ENCODE results near the gene MTNR1A.
A peak's percentile ranks its signal among the peaks of the same experiment; 100 is the strongest.
"Not testable (repeated sequence)": the region's sequence is repeated elsewhere in the genome, so short reads cannot be mapped to it uniquely, and the experiment has no call there.

The MTNR1A gene

DNA sequence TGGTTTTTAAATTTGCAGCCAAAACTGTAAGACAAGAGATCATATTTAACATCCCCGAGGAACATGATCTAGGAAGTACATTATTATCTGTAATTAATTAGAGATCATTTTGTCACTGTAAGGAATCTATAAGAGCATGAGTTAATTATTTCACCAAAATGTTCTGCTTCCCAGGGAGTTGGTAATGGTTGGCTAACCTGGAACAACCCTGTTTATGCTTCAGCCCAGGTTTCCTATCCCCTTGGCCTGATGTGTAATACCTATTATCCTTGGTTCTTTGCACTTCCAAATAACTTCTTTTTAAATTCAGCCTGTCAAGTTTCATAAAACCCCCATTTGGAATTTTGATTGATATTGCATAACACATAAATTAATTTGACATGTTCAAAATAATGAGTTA is 6.4 kb upstream of the MTNR1A start:
- no peak for DNase-seq (ENCODE audit: low read depth)

DNA sequence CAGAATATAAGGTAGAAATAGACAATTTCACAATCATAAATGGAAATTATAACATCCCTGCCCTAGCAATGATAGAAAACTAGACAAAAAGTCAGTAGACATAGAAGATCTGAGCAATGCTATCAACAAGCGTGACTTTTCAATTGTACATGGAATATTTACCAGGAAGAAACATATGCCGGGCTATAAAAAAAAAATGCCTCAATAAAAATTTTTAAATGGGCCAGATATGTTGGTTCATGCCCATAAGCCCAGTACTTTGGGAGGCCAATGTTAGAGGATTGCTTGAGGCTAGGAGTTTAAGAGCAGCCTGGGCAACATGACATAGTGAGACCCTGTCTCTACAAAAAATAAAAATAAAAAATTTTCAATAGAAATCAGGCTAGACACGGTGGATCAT is 5.3 kb upstream of the MTNR1A start:
- no peak for DNase-seq (ENCODE audit: low read depth)

DNA sequence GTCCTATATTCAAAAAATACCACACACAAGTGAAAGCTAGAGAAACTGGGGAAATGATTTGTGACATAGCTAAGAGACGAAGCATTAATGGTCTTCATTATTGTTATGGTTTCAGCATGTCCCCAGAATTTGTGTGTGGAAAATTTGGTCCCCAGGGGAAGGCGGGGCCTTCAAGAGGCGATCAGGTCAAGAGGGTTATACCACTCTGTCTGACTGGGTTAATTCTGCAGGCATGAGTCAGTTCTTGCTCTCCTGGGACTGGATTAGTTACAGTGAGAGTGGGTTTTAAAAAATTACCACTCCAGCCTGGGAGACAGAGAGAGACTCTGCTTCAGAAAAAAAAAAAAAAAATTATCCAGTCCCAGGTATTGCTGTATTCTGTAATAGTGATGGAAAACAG is 2.1 kb upstream of the MTNR1A start:
- peak; percentile 61 for DNase-seq (ENCODE audit: low read depth)

DNA sequence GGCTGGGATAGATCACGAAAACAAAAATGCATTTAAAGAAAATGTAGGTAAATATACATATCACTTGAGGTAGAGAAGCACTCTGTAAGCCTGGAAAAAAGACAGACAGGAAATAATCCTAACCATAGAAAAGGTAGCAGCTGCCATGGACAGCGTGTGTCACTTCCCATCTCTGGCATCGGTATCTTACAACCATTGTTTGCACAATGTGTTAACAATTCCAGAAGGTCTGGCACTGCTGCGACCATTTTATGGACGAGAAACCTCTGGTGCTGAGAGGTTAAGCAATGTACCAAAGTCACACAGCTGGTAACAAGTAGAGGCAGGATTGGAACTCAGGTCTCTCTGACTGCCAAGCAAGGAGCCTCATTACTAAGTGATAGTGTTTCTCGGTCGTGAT is 1.7 kb upstream of the MTNR1A start:
- DNase-seq (ENCODE audit: low read depth): no peak

DNA sequence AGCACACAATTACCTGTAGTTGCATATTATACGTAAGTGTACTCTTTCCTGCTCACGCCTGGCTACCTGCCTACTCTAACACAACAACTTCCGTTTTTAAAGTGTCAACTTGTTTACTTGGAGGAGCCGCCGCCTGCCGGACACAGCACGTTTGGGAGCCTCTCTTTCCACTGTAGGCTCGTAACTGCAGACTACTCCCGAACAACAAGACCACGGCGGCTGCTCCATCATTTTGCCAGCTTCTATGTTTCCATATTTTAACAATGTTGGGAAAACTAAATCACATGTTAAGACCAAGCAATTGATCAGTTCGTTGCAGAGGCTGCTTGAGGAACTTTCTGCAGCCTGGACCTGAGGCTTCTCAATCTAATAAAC is 841 bp downstream of the MTNR1A start:
- peak; percentile 42 for DNase-seq (ENCODE audit: low read depth)

DNA sequence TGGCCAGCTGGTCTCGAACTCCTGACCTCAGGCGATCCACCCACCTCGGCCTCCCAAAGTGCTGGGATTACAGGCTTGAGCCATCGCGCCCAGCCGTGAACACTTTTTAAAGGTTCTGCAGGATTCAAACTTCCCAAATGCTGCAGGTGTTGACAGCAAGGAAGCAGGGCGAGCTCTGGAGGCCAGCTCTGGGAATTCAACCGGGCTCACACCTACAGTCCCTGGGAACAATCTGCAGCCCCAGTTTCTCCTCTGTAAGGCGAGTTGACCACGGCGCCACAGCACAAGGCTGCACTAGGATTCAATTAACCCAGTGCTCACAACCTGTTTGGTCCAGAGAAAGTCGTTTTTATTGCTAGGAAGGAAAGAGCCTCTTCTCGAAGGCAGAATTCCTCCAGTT is 1.6 kb downstream of the MTNR1A start:
- no peak for DNase-seq (ENCODE audit: low read depth)

DNA sequence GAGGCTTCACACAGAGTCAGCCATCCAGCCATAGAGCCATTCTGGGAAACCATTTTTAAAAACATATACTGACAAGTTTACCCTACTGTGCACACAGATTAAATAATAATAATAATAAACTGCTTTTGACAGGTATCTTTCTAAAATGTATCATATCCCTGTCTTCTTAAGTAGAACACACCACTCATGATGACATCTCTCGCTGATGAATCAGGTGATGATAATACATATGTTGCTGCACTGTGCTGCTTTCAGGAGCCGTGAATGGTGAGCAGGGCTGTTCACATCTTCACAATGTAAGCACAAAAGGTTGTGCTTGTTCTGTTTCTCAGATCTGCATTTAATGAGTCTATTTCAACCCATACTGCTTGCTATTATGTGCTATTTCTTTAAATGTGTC is 3.5 kb downstream of the MTNR1A start:
- DNase-seq (ENCODE audit: low read depth): no peak

DNA sequence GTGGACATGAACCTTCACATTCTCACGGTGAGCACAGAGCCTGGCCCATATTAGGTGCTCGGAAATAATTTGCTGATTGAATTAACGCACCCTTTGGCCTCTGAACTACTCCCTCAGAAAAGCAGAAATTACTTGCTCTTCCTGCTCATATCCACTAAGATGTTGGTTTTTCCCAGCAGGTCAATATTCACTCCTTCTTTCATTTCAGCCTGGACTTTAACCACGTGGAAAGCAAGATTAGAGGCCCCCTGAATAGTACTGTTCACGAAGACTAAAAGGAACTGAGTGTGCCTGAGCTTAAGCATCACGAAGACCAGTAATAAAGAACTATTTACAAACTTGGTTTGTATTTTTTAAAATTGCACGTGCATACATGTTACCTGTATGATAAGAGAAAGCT is 9.9 kb downstream of the MTNR1A start:
- DNase-seq (ENCODE audit: low read depth): no peak

DNA sequence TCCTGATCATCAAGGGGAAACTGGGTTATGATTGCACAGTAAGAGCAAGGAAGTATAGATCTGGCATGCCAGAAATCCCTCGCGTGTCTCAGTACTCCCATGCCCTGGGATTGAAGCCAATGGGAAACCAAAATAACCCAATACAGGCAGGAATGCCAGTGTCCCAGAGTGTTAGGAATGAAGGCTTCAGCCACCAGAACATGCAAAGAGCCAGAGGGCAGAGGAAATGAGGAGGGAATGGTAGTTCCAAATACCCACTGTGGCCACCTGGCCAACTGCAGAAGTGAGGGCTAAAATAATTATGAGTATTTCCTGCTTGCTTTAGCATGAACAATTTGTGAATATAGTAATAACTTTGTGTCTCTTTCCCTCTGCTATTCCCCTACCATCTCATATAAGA is 12.2 kb downstream of the MTNR1A start:
- DNase-seq (ENCODE audit: low read depth): no peak

DNA sequence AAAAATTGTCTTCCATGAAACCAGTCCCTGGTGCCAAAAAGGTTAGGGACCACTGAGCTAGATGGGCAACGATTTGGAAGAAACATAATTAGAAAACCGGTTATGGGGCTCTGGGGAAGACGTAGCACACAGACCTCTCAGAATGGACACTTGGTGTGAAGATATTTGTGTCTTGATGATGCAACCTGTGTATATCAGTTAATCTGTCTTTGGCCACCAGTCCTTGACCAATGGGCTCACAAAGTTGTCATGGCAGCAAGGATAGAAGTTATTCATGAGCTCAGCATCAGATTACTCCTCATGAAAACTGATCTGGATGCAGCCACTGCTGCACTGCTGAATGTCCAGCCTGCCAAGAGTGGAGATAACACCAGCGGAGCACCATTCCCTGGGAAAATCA is 13.6 kb downstream of the MTNR1A start:
- DNase-seq (ENCODE audit: low read depth): no peak

DNA sequence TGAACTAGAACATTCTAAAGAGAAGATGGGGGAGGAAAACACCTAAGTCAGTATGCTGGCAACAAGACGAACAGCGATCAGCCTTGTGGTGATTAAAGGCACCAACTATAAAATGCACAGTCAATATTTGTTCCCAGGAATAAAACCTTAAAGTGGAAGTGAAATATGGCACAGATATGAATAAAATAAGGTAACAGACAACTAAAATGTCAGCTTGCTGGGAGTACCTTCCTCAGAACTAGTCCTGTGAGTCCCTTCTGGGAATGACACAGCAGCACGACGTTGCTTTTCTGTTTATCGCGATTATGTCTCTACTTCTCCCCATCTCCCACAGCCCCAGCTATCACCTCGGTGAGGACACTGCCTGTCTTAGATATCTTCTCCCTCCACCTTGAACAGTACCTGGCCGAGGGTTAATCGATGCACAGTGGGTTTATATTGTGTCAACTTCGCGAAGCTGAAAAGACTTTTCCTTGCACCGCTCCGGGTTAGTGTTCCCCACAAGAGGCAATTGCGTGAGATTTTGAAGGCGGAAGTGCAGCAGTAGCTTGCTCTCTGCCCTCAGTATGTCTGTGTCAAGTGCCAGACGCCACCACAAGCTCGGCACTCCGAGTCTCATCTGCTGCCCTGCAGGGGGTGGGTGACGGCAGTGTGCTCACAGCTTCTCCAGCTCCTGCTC is 17.4 kb downstream of the MTNR1A start:
- DNase-seq (ENCODE audit: low read depth): no peak

DNA sequence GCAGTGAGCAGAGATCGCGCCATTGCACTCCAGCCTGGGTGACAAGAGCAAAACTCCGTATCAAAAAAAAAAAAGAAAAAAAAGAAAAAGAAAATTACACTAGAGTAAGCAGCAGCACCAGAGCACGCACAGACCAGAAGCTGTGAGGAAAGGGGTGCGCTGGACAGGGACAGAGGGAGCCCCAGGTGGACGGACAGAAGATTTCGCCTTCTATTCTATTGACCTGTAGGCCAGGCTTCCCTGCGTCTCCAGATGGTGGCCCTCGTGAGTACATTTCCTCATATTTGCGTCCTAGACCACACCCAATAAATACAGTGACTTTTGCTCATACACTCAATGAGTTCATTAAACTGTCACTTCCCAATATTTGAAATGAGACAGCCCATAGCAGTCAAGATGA is 19.1 kb downstream of the MTNR1A start:
- peak; percentile 6 for DNase-seq (ENCODE audit: low read depth)

DNA sequence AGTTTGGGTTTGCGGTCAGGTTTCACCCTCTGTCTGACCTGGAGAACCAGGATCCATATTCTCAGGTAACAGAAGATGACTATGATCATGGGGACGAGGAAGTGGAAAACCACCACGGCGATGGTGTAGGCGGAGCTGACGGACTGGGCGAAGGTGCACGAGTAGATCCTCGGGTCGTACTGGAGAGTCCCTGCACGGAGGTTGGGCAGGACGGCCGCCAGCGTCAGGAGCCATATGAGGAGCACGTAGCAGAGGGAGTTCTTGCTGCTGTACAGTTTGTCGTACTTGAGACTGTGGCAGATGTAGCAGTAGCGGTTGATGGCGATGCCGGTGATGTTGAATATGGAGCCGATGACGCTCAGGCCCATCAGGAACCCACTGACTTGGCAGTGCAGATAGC is 21.3 kb downstream of the MTNR1A start:
- DNase-seq (ENCODE audit: low read depth): no peak

DNA sequence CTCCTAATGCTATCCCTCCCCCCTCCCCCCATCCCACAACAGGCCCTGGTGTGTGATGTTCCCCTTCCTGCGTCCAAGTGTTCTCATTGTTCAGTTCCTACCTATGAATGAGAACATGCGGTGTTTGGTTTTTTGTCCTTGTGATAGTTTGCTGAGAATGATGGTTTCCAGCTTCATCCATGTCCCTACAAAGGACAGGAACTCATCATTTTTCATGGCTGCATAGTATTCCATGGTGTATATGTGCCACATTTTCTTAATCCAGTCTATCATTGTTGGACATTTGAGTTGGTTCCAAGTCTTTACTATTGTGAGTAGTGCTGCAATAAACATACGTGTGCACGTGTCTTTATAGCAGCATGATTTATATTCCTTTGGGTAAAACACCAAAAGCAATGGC is 31.4 kb downstream of the MTNR1A start:
- DNase-seq (ENCODE audit: low read depth): not testable (repeated sequence)

DNA sequence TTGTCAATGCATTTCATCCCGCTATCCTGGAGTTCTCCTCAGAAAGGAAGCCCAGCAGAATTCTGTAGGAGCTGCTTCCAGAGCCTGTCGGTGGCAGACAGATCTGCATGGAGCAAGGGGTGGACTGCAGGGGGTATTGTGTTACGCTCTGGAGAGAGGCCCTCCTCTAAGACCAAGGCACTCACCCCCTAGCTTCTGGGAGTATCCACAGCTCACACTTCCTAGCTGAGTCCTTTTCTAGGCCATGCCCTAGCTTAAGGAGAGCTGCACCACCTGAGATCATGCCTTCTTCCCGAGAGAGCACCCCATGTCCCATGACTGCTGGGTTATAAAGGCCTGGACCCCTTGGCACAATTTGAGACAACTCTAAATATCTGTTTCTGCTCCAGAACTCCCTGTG is 39.1 kb downstream of the MTNR1A start:
- no peak for DNase-seq (ENCODE audit: low read depth)

DNA sequence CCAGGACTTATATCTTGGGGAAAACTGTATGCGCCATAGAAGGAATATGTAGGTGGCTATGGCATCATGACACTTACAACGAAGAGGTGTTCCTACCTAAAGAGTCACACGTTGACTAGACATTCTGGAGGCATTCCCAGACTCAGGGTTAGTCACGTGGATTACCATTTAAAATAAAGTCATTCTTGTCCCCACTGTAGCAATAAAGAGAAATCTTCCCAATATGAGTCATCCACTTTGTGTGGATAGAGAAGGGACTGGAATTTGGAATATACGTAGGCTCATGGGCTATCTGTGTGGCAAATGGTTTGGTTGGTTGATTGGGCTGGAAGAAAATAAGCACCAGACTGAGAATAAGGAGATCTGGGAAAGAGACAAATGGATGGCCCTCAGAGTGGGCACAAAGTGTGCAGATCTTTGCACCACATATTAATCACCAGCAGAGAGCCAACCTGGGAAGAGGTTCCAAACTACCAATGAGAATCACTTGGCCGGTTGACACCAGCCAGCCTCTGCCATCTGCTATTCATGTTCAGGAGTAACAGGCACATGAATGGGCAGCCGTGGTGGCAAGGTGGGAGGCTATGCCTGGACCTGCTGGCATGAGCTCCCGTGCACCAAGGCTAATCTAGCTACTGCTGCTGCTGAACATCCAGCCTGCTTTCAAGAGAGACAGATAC is 41.0 kb downstream of the MTNR1A start:
- DNase-seq (ENCODE audit: low read depth): no peak

DNA sequence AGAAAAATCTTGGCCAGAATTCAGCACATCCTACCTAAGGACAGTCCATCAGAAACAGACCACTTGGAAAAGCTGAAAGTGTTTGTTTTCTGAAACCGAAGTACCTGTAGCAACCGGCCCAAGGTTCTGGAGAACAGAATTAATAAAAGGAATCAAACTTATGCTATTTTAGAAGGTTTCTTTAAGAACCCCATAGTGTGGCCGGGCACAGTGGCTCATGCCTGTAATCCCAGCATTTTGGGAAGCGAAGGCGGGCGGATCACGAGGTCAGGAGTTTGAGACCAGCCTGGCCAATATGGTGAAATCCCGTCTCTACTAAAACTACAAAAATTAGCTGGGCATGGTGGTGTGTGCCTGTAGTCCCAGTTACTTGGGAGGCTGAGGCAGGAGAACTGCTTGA is 50.6 kb downstream of the MTNR1A start:
- not testable (repeated sequence) for DNase-seq (ENCODE audit: low read depth)

DNA sequence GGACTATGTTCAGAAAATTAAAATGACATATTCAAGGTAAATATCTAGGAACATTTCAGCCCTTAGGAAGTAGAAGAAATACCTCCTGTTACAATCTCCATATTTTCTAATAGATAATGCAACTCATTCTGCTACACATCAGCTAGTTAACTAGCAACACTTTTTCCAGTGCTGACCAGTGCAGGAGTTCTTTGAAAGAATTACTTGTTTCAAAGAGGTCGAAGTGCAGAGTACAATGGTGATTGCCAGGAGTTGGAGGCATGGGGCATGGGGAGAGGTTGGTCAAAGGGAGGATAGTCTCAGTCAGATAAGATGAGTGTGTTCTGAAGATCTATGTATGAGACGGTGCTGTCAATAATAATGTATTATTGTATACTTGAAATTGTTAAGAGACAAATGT is 53.1 kb downstream of the MTNR1A start:
- no peak for DNase-seq (ENCODE audit: low read depth)

DNA sequence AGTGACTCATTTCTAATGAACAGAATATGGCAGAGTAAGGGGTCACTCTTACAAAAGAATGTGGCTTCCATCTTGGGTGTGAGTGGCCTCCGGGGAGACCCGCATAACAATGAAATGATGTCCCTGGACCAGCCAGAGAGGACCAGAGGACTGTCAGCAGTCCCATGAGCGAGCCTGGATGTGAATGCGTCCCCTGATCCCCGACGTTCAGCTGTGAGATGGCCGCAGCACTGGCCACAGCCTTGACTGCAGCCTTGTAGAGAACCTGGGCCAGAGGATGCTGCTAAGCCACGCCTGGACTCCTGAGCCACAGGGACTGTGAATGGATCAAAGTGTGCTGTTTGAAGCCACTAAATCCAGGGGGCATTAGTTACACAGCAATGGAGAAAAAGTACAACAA is 53.8 kb downstream of the MTNR1A start:
- no peak for DNase-seq (ENCODE audit: low read depth)

DNA sequence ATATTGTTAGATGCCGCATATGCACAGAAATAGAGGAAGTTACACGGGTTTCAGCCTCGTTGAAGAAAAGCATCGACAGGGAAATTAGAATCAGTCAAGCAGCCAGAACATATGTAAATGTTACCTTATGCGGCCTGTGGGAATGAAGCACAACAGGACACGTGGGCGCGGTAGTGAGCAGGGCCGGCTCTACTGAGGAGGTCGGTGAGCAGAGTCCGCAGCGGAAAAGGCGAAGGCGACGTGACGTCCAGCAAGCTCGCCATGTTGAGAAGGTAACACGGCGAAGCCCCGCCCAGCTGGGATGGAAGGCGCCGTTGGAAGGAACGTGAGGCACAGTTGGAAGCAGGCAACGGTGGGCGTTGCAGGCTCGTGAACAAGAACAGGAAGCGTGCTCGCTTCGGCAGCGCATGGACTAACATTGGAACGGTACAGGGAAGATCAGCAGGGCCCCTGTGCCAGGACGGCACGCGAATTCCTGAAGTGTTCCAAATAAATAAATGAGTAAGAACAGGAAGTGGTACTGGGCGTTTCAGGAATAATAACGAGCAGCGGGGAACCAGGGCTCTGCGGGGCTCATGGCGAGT is 54.6 kb downstream of the MTNR1A start:
- DNase-seq (ENCODE audit: low read depth): no peak

DNA sequence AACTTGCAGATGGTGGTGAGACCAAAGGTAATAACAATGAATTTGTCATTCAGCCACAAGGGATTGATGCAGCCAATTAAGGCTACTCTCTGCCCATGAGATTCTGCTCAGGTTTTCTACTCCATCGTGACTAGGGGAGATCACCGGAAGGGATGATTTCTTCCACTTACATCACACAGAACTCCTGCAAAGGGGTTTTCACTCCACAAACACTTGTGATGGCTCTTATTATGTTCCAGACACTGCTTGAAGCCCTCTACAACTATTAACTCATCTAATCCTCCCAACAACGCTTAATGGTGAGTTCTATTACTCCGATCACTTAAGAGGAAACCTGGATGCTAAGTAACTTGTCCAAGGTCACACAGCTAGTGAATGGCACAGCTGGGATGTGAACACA is 55.9 kb downstream of the MTNR1A start:
- DNase-seq (ENCODE audit: low read depth): no peak

DNA sequence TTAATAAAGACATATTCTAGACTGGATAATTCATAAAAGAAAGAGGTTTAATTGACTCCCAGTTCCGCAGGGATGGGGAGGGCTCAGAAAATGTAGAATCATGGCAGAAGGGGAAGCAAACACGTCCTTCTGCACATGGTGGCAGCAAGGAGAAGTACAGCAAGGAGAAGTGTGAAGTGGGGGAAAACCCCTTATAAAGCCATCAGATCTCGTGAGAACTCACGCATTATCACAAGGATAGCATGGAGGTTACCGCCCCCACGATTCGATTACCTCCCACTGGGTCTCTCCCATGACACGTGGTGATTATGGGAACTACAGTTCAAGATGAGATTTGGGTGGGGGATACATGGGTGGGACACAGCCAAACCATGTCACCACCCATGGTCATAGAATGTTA is 58.3 kb downstream of the MTNR1A start:
- DNase-seq (ENCODE audit: low read depth): no peak

DNA sequence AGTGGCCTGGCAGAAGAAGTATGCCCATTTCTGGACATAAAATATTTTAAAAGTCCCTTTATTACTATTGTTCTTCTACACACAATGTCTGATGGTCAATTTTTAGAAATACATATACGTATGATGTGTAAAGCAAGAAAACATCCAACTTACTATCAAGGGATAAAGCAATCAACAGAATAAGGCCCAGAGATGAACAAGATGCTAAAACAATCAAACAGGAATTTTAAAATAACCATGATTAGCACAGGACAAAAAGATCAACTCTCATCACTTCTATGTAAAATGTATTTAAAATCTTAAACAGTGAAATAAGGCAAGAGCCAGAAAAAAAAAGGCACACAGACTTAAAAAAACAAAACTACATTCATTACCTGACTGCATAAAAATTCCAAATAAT is 60.9 kb downstream of the MTNR1A start:
- DNase-seq (ENCODE audit: low read depth): no peak

DNA sequence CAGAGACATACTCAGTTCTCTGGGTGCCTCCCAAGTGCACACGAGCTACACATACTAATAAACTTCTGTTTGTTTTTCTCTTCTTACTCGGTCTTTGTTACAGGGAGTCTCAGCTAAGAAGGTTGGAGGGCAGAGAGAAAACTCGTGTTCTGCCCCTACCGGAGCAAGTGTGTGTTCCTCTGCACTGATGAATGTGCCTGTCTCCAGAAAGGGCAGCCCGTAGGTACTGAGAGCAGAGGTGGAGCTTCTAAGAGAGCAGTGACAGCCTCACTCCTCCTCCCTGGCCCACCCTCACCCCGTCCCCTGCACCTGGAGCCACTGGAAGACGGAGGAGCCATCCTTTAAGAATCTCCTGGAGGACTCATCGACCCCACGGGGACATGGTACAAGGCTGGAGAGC is 67.6 kb downstream of the MTNR1A start:
- no peak for DNase-seq (ENCODE audit: low read depth)

Measured in ELR (cell line).